HepG2 (cell line): ENCODE data around the gene WRAP73. TPM values are rescaled to one million over a fixed set of nuclear protein-coding genes. Genes with fewer than 3 reads are reported as not detected.

Source experiments
- ATAC-seq: fragments of 200-7000 bp; cut with Tn5 transposase; 3 replicates; pipeline ENCODE4 v1.9.1; 2020; ENCODE audit warnings: mild to moderate bottlenecking, moderate library complexity
- BruUV-seq: library from RNA; stranded (reverse); fragments of 400-500 nt; replicated peaks from 2 replicates; lab custom pipeline; 2021; lab: Mats Ljungman, UMichigan
- CTCF ChIA-PET: fragments of 300-600 bp; formaldehyde crosslinking; extraction: SDS; loops from one replicate; lab custom pipeline; 2021; ENCODE audit warnings: low total read pairs, inconsistent platforms, low intra/inter-chr PET ratio; lab: Yijun Ruan, JAX
- POLR2A ChIA-PET: fragments of 350-600 bp; sonication (Branson Sonifier 250); formaldehyde crosslinking; loops from one replicate; lab custom pipeline; 2020; ENCODE audit warnings: antibody characterized with exemption, inconsistent platforms; lab: Yijun Ruan, JAX
- DNase-seq: peaks from one replicate; pipeline ENCODE4 v3.0.0-alpha.2; 2015; ENCODE audit warnings: low spot score
- FAIRE-seq: peaks from 3 replicates; lab custom pipeline; 2011; peaks lifted over from hg19 to GRCh38; lab: Jason Lieb, UNC
- H2AFZ ChIP-seq: one replicate; pipeline ENCODE4 v1.6.1; 2011; ENCODE audit warnings: low read length, inconsistent platforms
- H3K27ac ChIP-seq: fragments of 300-600 bp; 3 replicates; pipeline ENCODE4 v1.8.0; 2011; ENCODE audit warnings: mixed run types, mild to moderate bottlenecking, mixed read lengths, low read length, inconsistent platforms; ENCODE audit not compliant: insufficient read depth; ENCODE audit errors: extremely low read length
- H3K27me3 ChIP-seq, 2 experiments: fragments of 200-600 bp in 1 of 2; 2 replicates in 1 of 2; 3 replicates in 1 of 2; pipeline versions ENCODE4 v1.6.0 to v1.8.0; 2011; ENCODE audit warnings: low read length in 2 of 2, mild to moderate bottlenecking in 2 of 2, moderate library complexity in 2 of 2, inconsistent platforms in 1 of 2; ENCODE audit not compliant: insufficient read depth in 2 of 2, control insufficient read depth in 1 of 2
- H3K36me3 ChIP-seq, 2 experiments: fragments of 200-600 bp in 1 of 2; replicated peaks in 1 of 2; 2 replicates in 1 of 2; 3 replicates in 1 of 2; pipeline versions ENCODE4 v1.5.1 to v1.8.0; 2011; ENCODE audit warnings: low read length in 2 of 2, inconsistent platforms in 1 of 2; ENCODE audit not compliant: insufficient read depth in 2 of 2, control insufficient read depth in 1 of 2
- H3K4me1 ChIP-seq: 2 replicates; pipeline ENCODE4 v1.5.1; 2012; ENCODE audit warnings: low read length, inconsistent platforms; ENCODE audit not compliant: insufficient read depth
- H3K4me2 ChIP-seq: 2 replicates; pipeline ENCODE4 v1.6.0; 2011; ENCODE audit warnings: low read depth, low read length, inconsistent platforms
- H3K4me3 ChIP-seq, 3 experiments: fragments of 200-600 bp in 1 of 3; sonication (generic), shearing (Covaris generic) in 1 of 3; replicated peaks in 1 of 3; 2 replicates each; pipeline ENCODE4 v1.5.1; 2011 to 2016; ENCODE audit warnings: low read length in 3 of 3, inconsistent platforms in 2 of 3, low read depth in 2 of 3, mild to moderate bottlenecking in 2 of 3, control low read depth in 1 of 3, mixed read lengths in 1 of 3; ENCODE audit not compliant: insufficient read depth in 1 of 3
- H3K79me2 ChIP-seq: one replicate; pipeline ENCODE4 v1.6.1; 2011; ENCODE audit warnings: low read length, inconsistent platforms; ENCODE audit not compliant: insufficient read depth
- H3K9ac ChIP-seq: 2 replicates; pipeline ENCODE4 v1.6.0; 2011; ENCODE audit warnings: mild to moderate bottlenecking, low read depth, low read length, inconsistent platforms; ENCODE audit not compliant: insufficient read depth
- H3K9me3 ChIP-seq: 2 replicates; pipeline ENCODE4 v1.5.1; 2012; ENCODE audit warnings: mild to moderate bottlenecking, low read length
- H4K20me1 ChIP-seq: 2 replicates; pipeline ENCODE4 v1.6.0; 2011; ENCODE audit warnings: inconsistent platforms, mild to moderate bottlenecking, low read length, moderate library complexity; ENCODE audit not compliant: insufficient read depth
- ARID5B ChIP-seq: IDR thresholded peaks from 2 replicates; pipeline ENCODE4 v1.4.0; 2020; ENCODE audit warnings: mild to moderate bottlenecking, missing genetic modification reagents
- CEBPG ChIP-seq: IDR thresholded peaks from 2 replicates; pipeline ENCODE4 v1.6.1; 2016
- FLYWCH1 ChIP-seq: sonication (generic); formaldehyde crosslinking; IDR thresholded peaks from 2 replicates; pipeline ENCODE4 v1.8.1; 2023; ENCODE audit warnings: mild to moderate bottlenecking, missing genetic modification reagents
- HNF4G ChIP-seq, 2 experiments: sonication (generic) in 1 of 2; formaldehyde crosslinking in 1 of 2; IDR thresholded peaks; 2 replicates each; pipeline versions ENCODE4 v1.4.0 to v1.6.1; 2011 to 2020; ENCODE audit warnings: borderline replicate concordance in 2 of 2, low read depth in 2 of 2, mild to moderate bottlenecking in 2 of 2, low read length in 1 of 2, missing genetic modification reagents in 1 of 2, moderate library complexity in 1 of 2
- KLF12 ChIP-seq: sonication (generic); formaldehyde crosslinking; IDR thresholded peaks from 2 replicates; pipeline ENCODE4 v1.4.0; 2020; ENCODE audit warnings: missing genetic modification reagents, borderline replicate concordance
- MXD1 ChIP-seq: sonication (generic); formaldehyde crosslinking; IDR thresholded peaks from 2 replicates; pipeline ENCODE4 v1.4.0; 2020; ENCODE audit warnings: mild to moderate bottlenecking, missing genetic modification reagents
- MXD4 ChIP-seq: IDR thresholded peaks from 2 replicates; pipeline ENCODE4 v1.6.1; 2016; ENCODE audit warnings: mild to moderate bottlenecking, missing biosample characterization, missing genetic modification reagents
- NFKB2 ChIP-seq: sonication (generic); formaldehyde crosslinking; IDR thresholded peaks from 2 replicates; pipeline ENCODE4 v1.4.0; 2020; ENCODE audit warnings: missing genetic modification reagents, borderline replicate concordance
- NR2F2 ChIP-seq: IDR thresholded peaks from 2 replicates; pipeline ENCODE4 v1.6.1; 2012; ENCODE audit warnings: low read depth, inconsistent platforms, borderline replicate concordance
- PHF21A ChIP-seq: sonication (generic); formaldehyde crosslinking; IDR thresholded peaks from 2 replicates; pipeline ENCODE4 v1.5.0; 2020; ENCODE audit warnings: mild to moderate bottlenecking, missing genetic modification reagents
- SP2 ChIP-seq: sonication (generic); formaldehyde crosslinking; IDR thresholded peaks from 2 replicates; pipeline ENCODE4 v1.5.1; 2020; ENCODE audit warnings: mild to moderate bottlenecking, missing genetic modification reagents
- ZBTB33 ChIP-seq: sonication (generic); formaldehyde crosslinking; IDR thresholded peaks from 2 replicates; pipeline ENCODE4 v1.4.0; 2020; ENCODE audit warnings: missing genetic modification reagents
- ZNF292 ChIP-seq: sonication (generic); formaldehyde crosslinking; IDR thresholded peaks from 2 replicates; pipeline ENCODE4 v1.8.1; 2022; ENCODE audit warnings: mild to moderate bottlenecking, low read depth, missing genetic modification reagents, borderline replicate concordance
- ZNF784 ChIP-seq: sonication (generic); formaldehyde crosslinking; IDR thresholded peaks from 2 replicates; pipeline ENCODE4 v1.5.1; 2020; ENCODE audit warnings: missing genetic modification reagents, mild to moderate bottlenecking, borderline replicate concordance
- WGBS: methylation state at CpG from one replicate; pipeline ENCODE4 v1.1.6; 2017; ENCODE audit warnings: low lambda C conversion rate; 5-methylcytosine and 5-hydroxymethylcytosine counted together
- in situ Hi-C: cut with HindIII; loops from 2 replicates; pipeline ENCODE4 v1.10.0; 2017; ENCODE audit warnings: low pct_unique_long_range_greater_than_20kb; ENCODE audit not compliant: extremely low pct_ligation_motif_present
- intact Hi-C: fragments of 100-400 bp; cut with micrococcal nuclease; formaldehyde crosslinking; loops from one replicate; pipeline ENCODE4 v1.10.0; 2022; ENCODE audit not compliant: unreplicated experiment
- polyA plus RNA-seq, 8 experiments: library from polyadenylated mRNA; depleted of rRNA in 3 of 8; stranded (reverse) in 7 of 8; unstranded in 1 of 8; fragments of >200 nt; fragmentation: Illumina TruSeq in 4 of 8; extraction: Trizol in 4 of 8; gene quantifications; 2 replicates each; pipeline versions ENCODE4 v1.2.1 to v1.2.3, GENCODE V29; 2011 to 2016; ENCODE audit warnings: low read depth in 4 of 8, missing spikeins in 1 of 8, mixed read lengths in 1 of 8; ENCODE audit not compliant: insufficient read depth in 1 of 8
- total RNA-seq, 5 experiments: library from RNA; depleted of rRNA; stranded (reverse); fragments of >200 nt; fragmentation: Illumina TruSeq; extraction: Trizol; gene quantifications; 2 replicates each; pipeline ENCODE4 v1.2.3, GENCODE V29; 2016; ENCODE audit warnings: low read depth in 1 of 5

The WRAP73 gene
- total and polyA plus RNA-seq, 2 of the 13 experiments (the other 11 are each of a cell fraction or from before 2014, with no cell fraction given), result 18.1 to 40.4 TPM

GRCh38 chr1:3668585-3669300, 18.8 kb upstream of the WRAP73 start:
- Histone ChIP-seq H3K4me2 (peak overlapping the region; percentile 65), H4K20me1 (peaks cover 3% of the 10 kb centered on the region; the same call in 1 of the 2 replicates), H3K27me3 (no peaks in the 10 kb centered on the region; a peak in 1 of 5 replicates), H3K4me3 (peak overlapping the region in 2 of 3 experiments; percentile 15 to 53; a peak in 1 of 6 replicates), H3K9me3 (no peaks in the 10 kb centered on the region), H3K9ac (no peak overlapping the region; the same call in 1 of the 2 replicates), H2AFZ (no peak overlapping the region), H3K36me3 (no peaks in the 10 kb centered on the region), H3K4me1 (peaks cover 38% of the 10 kb centered on the region), H3K79me2 (no peaks in the 10 kb centered on the region), H3K27ac (no peak overlapping the region)
- ATAC-seq (peak; percentile 93), FAIRE-seq (peak; percentile 72), DNase-seq (peak; percentile 82)
- in situ Hi-C loops, result no loop called here
- ChIA-PET CTCF (no interaction called here), POLR2A (interaction anchor here (1.0 kb wide), 1 partner anchor 16 kb away, joined by 3 read pairs; the partner anchor contains the start of gene TP73)
- 9% methylated on average over 5 of the region's 30 CpGs for WGBS
- intact Hi-C loops, result no loop called here
- no TSS peak for BruUV-seq
- TF ChIP-seq NR2F2 (peak; percentile 31; the same call in 1 of the 2 replicates), MXD4 (CRISPR knock-in tag) (peak; percentile 99), KLF12 (CRISPR knock-in tag) (0 out of 2 replicates have a peak, but pooled peaks have one; percentile 30), ARID5B (CRISPR knock-in tag) (peak; percentile 57), MXD1 (CRISPR knock-in tag) (peak; percentile 98), FLYWCH1 (CRISPR knock-in tag) (no peak), PHF21A (CRISPR knock-in tag) (no peak; the same call in 1 of the 2 replicates), CEBPG (CRISPR knock-in tag) (peak; percentile 99), ZNF292 (CRISPR knock-in tag) (peak; percentile 88), ZNF784 (CRISPR knock-in tag) (0 out of 2 replicates have a peak, but pooled peaks have one; percentile 32), SP2 (CRISPR knock-in tag) (peak; percentile 34; the same call in 1 of the 2 replicates), HNF4G (IDR thresholded peaks at IDR 0.05; ENCODE audit: borderline replicate concordance, low read depth, low read length) (peak; percentile 29; the same call in 1 of the 2 replicates), HNF4G (CRISPR knock-in tag; IDR thresholded peaks at IDR 0.05; ENCODE audit: borderline replicate concordance, low read depth) (no peak), ZBTB33 (CRISPR knock-in tag) (peak; percentile 28; the same call in 1 of the 2 replicates), NFKB2 (CRISPR knock-in tag) (peak; percentile 74; the same call in 1 of the 2 replicates)
